Upper lobe of left lung (tissue), 6 donors: ENCODE data around the gene LIMCH1. TPM values are rescaled to one million over a fixed set of nuclear protein-coding genes. Genes with fewer than 3 reads are reported as not detected.
"Not testable (repeated sequence)": the region's sequence is repeated elsewhere in the genome, so short reads cannot be mapped to it uniquely, and the experiment has no call there.

ENCODE experiments used
- ATAC-seq, 2 donors: fragments of 200-7000 bp; cut with Tn5 transposase; one replicate each; pipeline ENCODE4 v1.9.1; 2022; ENCODE audit warnings: mild to moderate bottlenecking in 2 of 2, moderate library complexity in 2 of 2; ENCODE audit not compliant: low FRiP score in 2 of 2
- DNase-seq, 2 donors: peaks; one replicate each; pipeline ENCODE4 v3.0.0-alpha.2; 2019 to 2020
- H3K27ac ChIP-seq, 4 donors: fragments of 200-600 bp; sonication (generic); one replicate each; pipeline ENCODE4 v1.5.1; 2016 to 2019
- H3K27me3 ChIP-seq, 4 donors: fragments of 200-600 bp; sonication (generic); one replicate each; pipeline ENCODE4 v1.5.1; 2017 to 2019
- H3K36me3 ChIP-seq, 4 donors: fragments of 200-600 bp; sonication (generic); one replicate each; pipeline ENCODE4 v1.5.1; 2016 to 2019
- H3K4me1 ChIP-seq, 4 donors: fragments of 200-600 bp; sonication (generic); one replicate each; pipeline ENCODE4 v1.5.1; 2018 to 2019
- H3K4me3 ChIP-seq, 4 donors: fragments of 200-600 bp; sonication (generic); one replicate each; pipeline ENCODE4 v1.5.1; 2017 to 2019; ENCODE audit warnings: mild to moderate bottlenecking in 2 of 4, moderate library complexity in 1 of 4
- H3K9me3 ChIP-seq, 4 donors: fragments of 200-600 bp; sonication (generic); one replicate each; pipeline ENCODE4 v1.5.1; 2018 to 2019
- EP300 ChIP-seq, 4 donors: sonication (generic); formaldehyde crosslinking; IDR thresholded peaks; one replicate each; pipeline ENCODE4 v1.5.1; 2017; ENCODE audit warnings: antibody characterized with exemption in 4 of 4, control low read depth in 2 of 4
- POLR2A ChIP-seq, 4 donors: fragments of 450-650 bp; IDR thresholded peaks; one replicate each; pipeline ENCODE4 v1.5.1; 2016 to 2017; ENCODE audit warnings: antibody characterized with exemption in 4 of 4, mild to moderate bottlenecking in 2 of 4
- POLR2AphosphoS5 ChIP-seq, 2 donors: sonication (generic); formaldehyde crosslinking; IDR thresholded peaks; one replicate each; pipeline ENCODE4 v1.5.1; 2017; ENCODE audit warnings: antibody characterized with exemption in 2 of 2
- WGBS, 2 donors: methylation state at CpG; one replicate each; pipeline ENCODE4 v1.1.5; 2017 to 2018; 5-methylcytosine and 5-hydroxymethylcytosine counted together
- total RNA-seq, 6 donors: library from RNA; depleted of rRNA in 4 of 6; stranded (reverse); fragments of >200 nt in 4 of 6; gene quantifications; one replicate each; pipeline versions ENCODE4 v1.1.0 to v1.2.1, GENCODE V29; 2016 to 2021
- TF ChIP-seq, protein P1 (sequence below), 6 experiments: fragments of 450-650 bp in 4 of 6; fragments of 200-600 bp in 2 of 6; sonication (generic) in 2 of 6; IDR thresholded peaks; one replicate each; pipeline ENCODE4 v1.5.1; 2016 to 2019; ENCODE audit warnings: antibody characterized with exemption in 6 of 6
- donor health status: DM: no; HTN: no; CAD: no; lungs with moderate emphysema.
- donor health status: DM: no; HTN: yes; CAD: no; lungs with severe emphysema.

The LIMCH1 gene, protein sequence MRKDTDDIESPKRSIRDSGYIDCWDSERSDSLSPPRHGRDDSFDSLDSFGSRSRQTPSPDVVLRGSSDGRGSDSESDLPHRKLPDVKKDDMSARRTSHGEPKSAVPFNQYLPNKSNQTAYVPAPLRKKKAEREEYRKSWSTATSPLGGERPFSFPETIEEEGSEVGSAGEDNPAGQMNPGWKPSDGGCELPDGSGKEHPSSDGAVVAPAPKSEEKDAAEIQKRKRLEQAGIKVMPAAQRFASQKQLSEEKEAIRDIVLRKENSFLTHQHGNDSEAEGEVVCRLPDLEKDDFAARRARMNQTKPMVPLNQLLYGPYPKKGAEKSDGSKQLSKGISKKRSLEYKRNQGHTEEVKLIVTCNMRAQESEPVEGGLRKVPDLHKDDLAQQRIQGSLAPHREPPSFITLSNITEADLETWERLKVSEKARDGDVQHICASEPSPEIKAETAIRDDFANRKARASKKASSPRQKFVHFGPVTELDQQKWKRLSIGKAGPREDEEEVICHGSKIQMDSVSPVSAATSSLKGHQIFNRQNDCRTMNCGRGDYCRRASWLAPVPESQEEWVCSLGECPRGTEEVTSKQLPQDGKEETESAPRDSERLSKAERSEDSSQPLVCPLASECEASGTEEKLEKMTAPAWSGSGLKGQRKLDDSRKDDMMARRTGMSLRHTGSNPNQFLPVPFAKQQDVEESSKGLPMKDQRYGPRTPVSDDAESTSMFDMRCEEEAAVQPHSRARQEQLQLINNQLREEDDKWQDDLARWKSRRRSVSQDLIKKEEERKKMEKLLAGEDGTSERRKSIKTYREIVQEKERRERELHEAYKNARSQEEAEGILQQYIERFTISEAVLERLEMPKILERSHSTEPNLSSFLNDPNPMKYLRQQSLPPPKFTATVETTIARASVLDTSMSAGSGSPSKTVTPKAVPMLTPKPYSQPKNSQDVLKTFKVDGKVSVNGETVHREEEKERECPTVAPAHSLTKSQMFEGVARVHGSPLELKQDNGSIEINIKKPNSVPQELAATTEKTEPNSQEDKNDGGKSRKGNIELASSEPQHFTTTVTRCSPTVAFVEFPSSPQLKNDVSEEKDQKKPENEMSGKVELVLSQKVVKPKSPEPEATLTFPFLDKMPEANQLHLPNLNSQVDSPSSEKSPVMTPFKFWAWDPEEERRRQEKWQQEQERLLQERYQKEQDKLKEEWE (N-terminal part only)
- 100 to 1,000 TPM; 231 to 598 (median 331) TPM for total RNA-seq

GRCh38 chr4:41538017-41538733 lies at the start of gene LIMCH1:
TSS of gene LIMCH1 (plus strand) at chr4:41538157. CDS start at chr4:41605996, 67,839 bp downstream.
- peak; percentile 78 to 82 for ATAC-seq
- Histone ChIP-seq H3K4me3 (peak within 1 kb of the TSS in 3 of 4 donors; percentile 23 to 40 (median 31)), H3K36me3 (no peaks in the 10 kb centered on the region), H3K4me1 (peaks cover 11 to 48% (median 22%) of the 10 kb centered on the region in 4 donors), H3K27ac (peak within 1 kb of the TSS; percentile 57 to 86 (median 64)), H3K9me3 (no peaks in the 10 kb centered on the region), H3K27me3 (no peaks in the 10 kb centered on the region)
- 29 to 45% methylated on average over 9 of the region's 9 CpGs for WGBS, 2 donors
- TF ChIP-seq EP300 (IDR thresholded peaks at IDR 0.05), result no peak
- peak; percentile 62 to 70 for TF ChIP-seq POLR2AphosphoS5 (IDR thresholded peaks at IDR 0.05)
- peak in 1 of 2 donors; percentile 39 for DNase-seq

DNA sequence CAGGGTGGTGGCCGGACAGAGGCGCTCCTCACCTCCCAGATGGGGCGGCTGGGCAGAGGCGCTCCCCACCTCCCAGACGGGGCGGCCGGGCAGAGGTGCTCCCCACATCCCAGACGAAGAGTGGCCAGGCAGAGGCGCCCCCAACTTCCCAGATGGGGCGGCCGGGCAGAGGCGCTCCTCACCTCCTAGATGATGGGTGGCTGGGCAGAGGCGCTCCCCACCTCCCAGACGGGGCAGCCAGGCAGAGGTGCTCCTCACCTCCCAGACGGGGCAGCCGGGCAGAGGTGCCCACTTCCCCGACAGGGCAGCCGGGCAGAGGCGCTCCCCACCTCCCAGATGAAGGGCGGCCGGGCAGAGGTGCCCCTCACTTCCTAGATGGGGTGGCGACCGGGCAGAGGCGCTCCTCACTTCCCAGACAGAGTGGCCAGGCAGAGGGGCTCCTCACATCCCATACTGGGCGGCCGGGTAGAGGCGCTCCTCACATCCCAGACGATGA lies 46.8 kb upstream of the LIMCH1 start:
- peaks cover 0 to 11% (median 0%) of the 10 kb centered on the region in 4 donors for H3K36me3 ChIP-seq
- not testable (repeated sequence) for H3K4me1 ChIP-seq, H3K4me3 ChIP-seq, ATAC-seq, H3K27me3 ChIP-seq, H3K9me3 ChIP-seq, H3K27ac ChIP-seq
- 88 to 95% methylated on average over 8 to 21 of the region's 28 CpGs for WGBS, 2 donors
- DNase-seq, result peak in 1 of 2 donors; percentile 60

- ATAC-seq, result no peak
Observed at GRCh38 chr4:41496977-41497376, 41.0 kb upstream of the LIMCH1 start.

GRCh38 chr4:41498177-41498576 lies 39.8 kb upstream of the LIMCH1 start:
- peaks cover 0 to 22% (median 0%) of the 10 kb centered on the region in 4 donors for H3K36me3 ChIP-seq
- H3K27me3 ChIP-seq, result no peaks in the 10 kb centered on the region
- no peak overlapping the region for H3K4me3 ChIP-seq
- no peaks in the 10 kb centered on the region for H3K9me3 ChIP-seq
- TF ChIP-seq EP300 (IDR thresholded peaks at IDR 0.05) (no peak), POLR2A (IDR thresholded peaks at IDR 0.05) (no peak), POLR2AphosphoS5 (IDR thresholded peaks at IDR 0.05) (no peak)
- TF ChIP-seq, protein P1, sequence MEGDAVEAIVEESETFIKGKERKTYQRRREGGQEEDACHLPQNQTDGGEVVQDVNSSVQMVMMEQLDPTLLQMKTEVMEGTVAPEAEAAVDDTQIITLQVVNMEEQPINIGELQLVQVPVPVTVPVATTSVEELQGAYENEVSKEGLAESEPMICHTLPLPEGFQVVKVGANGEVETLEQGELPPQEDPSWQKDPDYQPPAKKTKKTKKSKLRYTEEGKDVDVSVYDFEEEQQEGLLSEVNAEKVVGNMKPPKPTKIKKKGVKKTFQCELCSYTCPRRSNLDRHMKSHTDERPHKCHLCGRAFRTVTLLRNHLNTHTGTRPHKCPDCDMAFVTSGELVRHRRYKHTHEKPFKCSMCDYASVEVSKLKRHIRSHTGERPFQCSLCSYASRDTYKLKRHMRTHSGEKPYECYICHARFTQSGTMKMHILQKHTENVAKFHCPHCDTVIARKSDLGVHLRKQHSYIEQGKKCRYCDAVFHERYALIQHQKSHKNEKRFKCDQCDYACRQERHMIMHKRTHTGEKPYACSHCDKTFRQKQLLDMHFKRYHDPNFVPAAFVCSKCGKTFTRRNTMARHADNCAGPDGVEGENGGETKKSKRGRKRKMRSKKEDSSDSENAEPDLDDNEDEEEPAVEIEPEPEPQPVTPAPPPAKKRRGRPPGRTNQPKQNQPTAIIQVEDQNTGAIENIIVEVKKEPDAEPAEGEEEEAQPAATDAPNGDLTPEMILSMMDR (IDR thresholded peaks at IDR 0.05), result no peak
- H3K4me1 ChIP-seq, result no peaks in the 10 kb centered on the region
- no peak for ATAC-seq
- DNase-seq, result no peak
- WGBS, 2 donors, result 91 to 93% methylated on average over 4 of the region's 4 CpGs
- no peak overlapping the region for H3K27ac ChIP-seq

More at GRCh38 chr4:41496977-41497376, 41.0 kb upstream of the LIMCH1 start:
- H3K27ac ChIP-seq, result no peak overlapping the region
- H3K36me3 ChIP-seq, result peaks cover 0 to 20% (median 0%) of the 10 kb centered on the region in 4 donors
- no peak for DNase-seq
- no peak for TF ChIP-seq POLR2A (IDR thresholded peaks at IDR 0.05)
- TF ChIP-seq EP300 (IDR thresholded peaks at IDR 0.05), result no peak
- TF ChIP-seq, protein P1 (IDR thresholded peaks at IDR 0.05), result no peak
- TF ChIP-seq POLR2AphosphoS5 (IDR thresholded peaks at IDR 0.05), result no peak
- H3K4me1 ChIP-seq, result no peaks in the 10 kb centered on the region
- no peak overlapping the region for H3K4me3 ChIP-seq
- H3K27me3 ChIP-seq, result no peaks in the 10 kb centered on the region
- H3K9me3 ChIP-seq, result no peaks in the 10 kb centered on the region

GRCh38 chr4:41504167-41504818 lies 33.7 kb upstream of the LIMCH1 start:
- Histone ChIP-seq H3K27me3 (no peaks in the 10 kb centered on the region), H3K4me1 (peaks cover 0 to 13% (median 3%) of the 10 kb centered on the region in 4 donors), H3K4me3 (no peak overlapping the region), H3K9me3 (no peaks in the 10 kb centered on the region), H3K27ac (peak overlapping the region in 1 of 4 donors; percentile 55), H3K36me3 (peaks cover 0 to 9% (median 0%) of the 10 kb centered on the region in 4 donors)
- ATAC-seq, result no peak
- DNase-seq, result no peak
- WGBS, 2 donors, result 84 to 85% methylated on average over 2 of the region's 2 CpGs
- TF ChIP-seq, protein P1 (IDR thresholded peaks at IDR 0.05), result no peak
- no peak for TF ChIP-seq POLR2A (IDR thresholded peaks at IDR 0.05)
- no peak for TF ChIP-seq EP300 (IDR thresholded peaks at IDR 0.05)
- TF ChIP-seq POLR2AphosphoS5 (IDR thresholded peaks at IDR 0.05), result no peak
